ENCODE measurements around the gene RNF225. TPM values are rescaled to one million over a fixed set of nuclear protein-coding genes. Genes with fewer than 3 reads are reported as not detected.

The RNF225 gene
- total RNA-seq, 1 experiment from 2014 or later, result 1.8 TPM

DNA sequence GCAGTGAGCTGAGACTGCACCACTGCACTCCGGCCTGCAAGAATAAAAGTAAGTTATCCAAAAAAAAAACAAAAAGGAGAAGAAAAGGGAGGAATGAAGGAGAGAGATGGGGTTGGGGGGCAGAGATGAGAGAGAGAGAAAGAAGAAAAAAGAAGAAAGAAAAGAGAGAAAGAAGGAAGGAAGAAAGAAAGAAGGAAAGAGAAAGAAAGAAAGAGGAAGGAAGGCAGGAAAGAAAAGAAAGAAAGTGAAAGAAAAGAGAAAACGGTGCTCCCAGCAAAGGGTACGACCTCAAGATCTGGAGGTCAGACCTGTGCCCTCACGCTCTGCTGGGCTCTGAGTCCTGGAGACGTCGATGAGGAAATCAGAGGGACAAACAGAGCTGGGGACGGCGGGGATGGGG lies 45.9 kb upstream of the RNF225 start:
- Mint-ChIP-seq H3K36me3 (no peaks in the 10 kb centered on the region), H3K27me3 (ENCODE audit: low read depth) (peaks cover 51% of the 10 kb centered on the region), H3K9me3 (no peaks in the 10 kb centered on the region), H3K27ac (peak overlapping the region; percentile 19; the same call in 1 of the 2 replicates), H3K4me3 (no peak overlapping the region), H3K4me1 (peaks cover 3% of the 10 kb centered on the region; the same call in 1 of the 2 replicates)
- ChIA-PET CTCF (interaction anchor here (1.5 kb wide), 1 partner anchor 11 kb away, joined by 6 read pairs; no protein-coding TSS in a partner anchor), POLR2A (no interaction called here)
- ATAC-seq (no peak), DNase-seq (ENCODE audit: low spot score) (no peak)
- TF ChIP-seq GRHL2 (CRISPR knock-in tag; IDR thresholded peaks at IDR 0.05; ENCODE audit: insufficient replicate concordance, severe bottlenecking) (no peak), CBFB (CRISPR knock-in tag; IDR thresholded peaks at IDR 0.05; ENCODE audit: low read depth) (no peak), GTF2I (CRISPR knock-in tag; conservative IDR thresholded peaks at IDR 0.05) (no peak), TCF7 (CRISPR knock-in tag; IDR thresholded peaks at IDR 0.05; ENCODE audit: low read depth) (no peak), MYBL2 (CRISPR knock-in tag; IDR thresholded peaks at IDR 0.05) (no peak), FOXJ3 (CRISPR knock-in tag; IDR thresholded peaks at IDR 0.05; ENCODE audit: borderline replicate concordance) (no peak), ZBTB21 (CRISPR knock-in tag; IDR thresholded peaks at IDR 0.05; ENCODE audit: borderline replicate concordance) (no peak), SMAD4 (CRISPR knock-in tag; IDR thresholded peaks at IDR 0.05) (no peak), IRF2 (CRISPR knock-in tag; IDR thresholded peaks at IDR 0.05; ENCODE audit: borderline replicate concordance, low read depth) (no peak), NFATC4 (CRISPR knock-in tag; IDR thresholded peaks at IDR 0.05) (no peak), ZNF317 (CRISPR knock-in tag; IDR thresholded peaks at IDR 0.05; ENCODE audit: borderline replicate concordance, low read depth) (no peak)
- TF ChIP-seq, protein P1, sequence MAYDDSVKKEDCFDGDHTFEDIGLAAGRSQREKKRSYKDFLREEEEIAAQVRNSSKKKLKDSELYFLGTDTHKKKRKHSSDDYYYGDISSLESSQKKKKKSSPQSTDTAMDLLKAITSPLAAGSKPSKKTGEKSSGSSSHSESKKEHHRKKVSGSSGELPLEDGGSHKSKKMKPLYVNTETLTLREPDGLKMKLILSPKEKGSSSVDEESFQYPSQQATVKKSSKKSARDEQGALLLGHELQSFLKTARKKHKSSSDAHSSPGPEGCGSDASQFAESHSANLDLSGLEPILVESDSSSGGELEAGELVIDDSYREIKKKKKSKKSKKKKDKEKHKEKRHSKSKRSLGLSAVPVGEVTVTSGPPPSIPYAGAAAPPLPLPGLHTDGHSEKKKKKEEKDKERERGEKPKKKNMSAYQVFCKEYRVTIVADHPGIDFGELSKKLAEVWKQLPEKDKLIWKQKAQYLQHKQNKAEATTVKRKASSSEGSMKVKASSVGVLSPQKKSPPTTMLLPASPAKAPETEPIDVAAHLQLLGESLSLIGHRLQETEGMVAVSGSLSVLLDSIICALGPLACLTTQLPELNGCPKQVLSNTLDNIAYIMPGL (CRISPR knock-in tag; IDR thresholded peaks at IDR 0.05), result no peak
- TF ChIP-seq, protein P2, sequence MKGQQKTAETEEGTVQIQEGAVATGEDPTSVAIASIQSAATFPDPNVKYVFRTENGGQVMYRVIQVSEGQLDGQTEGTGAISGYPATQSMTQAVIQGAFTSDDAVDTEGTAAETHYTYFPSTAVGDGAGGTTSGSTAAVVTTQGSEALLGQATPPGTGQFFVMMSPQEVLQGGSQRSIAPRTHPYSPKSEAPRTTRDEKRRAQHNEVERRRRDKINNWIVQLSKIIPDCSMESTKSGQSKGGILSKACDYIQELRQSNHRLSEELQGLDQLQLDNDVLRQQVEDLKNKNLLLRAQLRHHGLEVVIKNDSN (CRISPR knock-in tag; IDR thresholded peaks at IDR 0.05), result no peak
- TF ChIP-seq, protein P3, sequence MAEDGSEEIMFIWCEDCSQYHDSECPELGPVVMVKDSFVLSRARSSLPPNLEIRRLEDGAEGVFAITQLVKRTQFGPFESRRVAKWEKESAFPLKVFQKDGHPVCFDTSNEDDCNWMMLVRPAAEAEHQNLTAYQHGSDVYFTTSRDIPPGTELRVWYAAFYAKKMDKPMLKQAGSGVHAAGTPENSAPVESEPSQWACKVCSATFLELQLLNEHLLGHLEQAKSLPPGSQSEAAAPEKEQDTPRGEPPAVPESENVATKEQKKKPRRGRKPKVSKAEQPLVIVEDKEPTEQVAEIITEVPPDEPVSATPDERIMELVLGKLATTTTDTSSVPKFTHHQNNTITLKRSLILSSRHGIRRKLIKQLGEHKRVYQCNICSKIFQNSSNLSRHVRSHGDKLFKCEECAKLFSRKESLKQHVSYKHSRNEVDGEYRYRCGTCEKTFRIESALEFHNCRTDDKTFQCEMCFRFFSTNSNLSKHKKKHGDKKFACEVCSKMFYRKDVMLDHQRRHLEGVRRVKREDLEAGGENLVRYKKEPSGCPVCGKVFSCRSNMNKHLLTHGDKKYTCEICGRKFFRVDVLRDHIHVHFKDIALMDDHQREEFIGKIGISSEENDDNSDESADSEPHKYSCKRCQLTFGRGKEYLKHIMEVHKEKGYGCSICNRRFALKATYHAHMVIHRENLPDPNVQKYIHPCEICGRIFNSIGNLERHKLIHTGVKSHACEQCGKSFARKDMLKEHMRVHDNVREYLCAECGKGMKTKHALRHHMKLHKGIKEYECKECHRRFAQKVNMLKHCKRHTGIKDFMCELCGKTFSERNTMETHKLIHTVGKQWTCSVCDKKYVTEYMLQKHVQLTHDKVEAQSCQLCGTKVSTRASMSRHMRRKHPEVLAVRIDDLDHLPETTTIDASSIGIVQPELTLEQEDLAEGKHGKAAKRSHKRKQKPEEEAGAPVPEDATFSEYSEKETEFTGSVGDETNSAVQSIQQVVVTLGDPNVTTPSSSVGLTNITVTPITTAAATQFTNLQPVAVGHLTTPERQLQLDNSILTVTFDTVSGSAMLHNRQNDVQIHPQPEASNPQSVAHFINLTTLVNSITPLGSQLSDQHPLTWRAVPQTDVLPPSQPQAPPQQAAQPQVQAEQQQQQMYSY (CRISPR knock-in tag; IDR thresholded peaks at IDR 0.05), result no peak
- TF ChIP-seq, protein P4, sequence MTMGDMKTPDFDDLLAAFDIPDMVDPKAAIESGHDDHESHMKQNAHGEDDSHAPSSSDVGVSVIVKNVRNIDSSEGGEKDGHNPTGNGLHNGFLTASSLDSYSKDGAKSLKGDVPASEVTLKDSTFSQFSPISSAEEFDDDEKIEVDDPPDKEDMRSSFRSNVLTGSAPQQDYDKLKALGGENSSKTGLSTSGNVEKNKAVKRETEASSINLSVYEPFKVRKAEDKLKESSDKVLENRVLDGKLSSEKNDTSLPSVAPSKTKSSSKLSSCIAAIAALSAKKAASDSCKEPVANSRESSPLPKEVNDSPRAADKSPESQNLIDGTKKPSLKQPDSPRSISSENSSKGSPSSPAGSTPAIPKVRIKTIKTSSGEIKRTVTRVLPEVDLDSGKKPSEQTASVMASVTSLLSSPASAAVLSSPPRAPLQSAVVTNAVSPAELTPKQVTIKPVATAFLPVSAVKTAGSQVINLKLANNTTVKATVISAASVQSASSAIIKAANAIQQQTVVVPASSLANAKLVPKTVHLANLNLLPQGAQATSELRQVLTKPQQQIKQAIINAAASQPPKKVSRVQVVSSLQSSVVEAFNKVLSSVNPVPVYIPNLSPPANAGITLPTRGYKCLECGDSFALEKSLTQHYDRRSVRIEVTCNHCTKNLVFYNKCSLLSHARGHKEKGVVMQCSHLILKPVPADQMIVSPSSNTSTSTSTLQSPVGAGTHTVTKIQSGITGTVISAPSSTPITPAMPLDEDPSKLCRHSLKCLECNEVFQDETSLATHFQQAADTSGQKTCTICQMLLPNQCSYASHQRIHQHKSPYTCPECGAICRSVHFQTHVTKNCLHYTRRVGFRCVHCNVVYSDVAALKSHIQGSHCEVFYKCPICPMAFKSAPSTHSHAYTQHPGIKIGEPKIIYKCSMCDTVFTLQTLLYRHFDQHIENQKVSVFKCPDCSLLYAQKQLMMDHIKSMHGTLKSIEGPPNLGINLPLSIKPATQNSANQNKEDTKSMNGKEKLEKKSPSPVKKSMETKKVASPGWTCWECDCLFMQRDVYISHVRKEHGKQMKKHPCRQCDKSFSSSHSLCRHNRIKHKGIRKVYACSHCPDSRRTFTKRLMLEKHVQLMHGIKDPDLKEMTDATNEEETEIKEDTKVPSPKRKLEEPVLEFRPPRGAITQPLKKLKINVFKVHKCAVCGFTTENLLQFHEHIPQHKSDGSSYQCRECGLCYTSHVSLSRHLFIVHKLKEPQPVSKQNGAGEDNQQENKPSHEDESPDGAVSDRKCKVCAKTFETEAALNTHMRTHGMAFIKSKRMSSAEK (CRISPR knock-in tag; IDR thresholded peaks at IDR 0.05; ENCODE audit: borderline replicate concordance), result no peak
